HG02852 (cell line): ENCODE measurements around the gene HCRTR1.

Experiments used
- ATAC-seq: cut with Tn5 transposase; IDR thresholded peaks from one replicate; pipeline ENCODE4 v1.9.1; 2021; ENCODE audit warnings: mild to moderate bottlenecking, moderate library complexity; ENCODE audit not compliant: unreplicated experiment

HCRTR1 gene

GRCh38 chr1:31625561-31626222, 8.2 kb downstream of the HCRTR1 start:
- no peak for ATAC-seq

GRCh38 chr1:31626223-31627207, 9.0 kb downstream of the HCRTR1 start:
- no peak for ATAC-seq

GRCh38 chr1:31627301-31627929, 9.9 kb downstream of the HCRTR1 start:
- no peak for ATAC-seq

GRCh38 chr1:31627930-31628559, 10.6 kb downstream of the HCRTR1 start:
- ATAC-seq = no peak

- ATAC-seq = no peak
These were observed 11.6 kb downstream of the HCRTR1 start for GRCh38 chr1:31628931-31629556.

- ATAC-seq = no peak
These were observed 15.2 kb downstream of the HCRTR1 start for GRCh38 chr1:31632649-31633048.

- no peak for ATAC-seq
These were observed 15.6 kb downstream of the HCRTR1 start for GRCh38 chr1:31633117-31633516.

GRCh38 chr1:31637915-31638673, 20.6 kb downstream of the HCRTR1 start:
- ATAC-seq = no peak

- no peak for ATAC-seq
These were observed 22.1 kb downstream of the HCRTR1 start for GRCh38 chr1:31639543-31639942.

GRCh38 chr1:31640179-31640578, 22.7 kb downstream of the HCRTR1 start:
- no peak for ATAC-seq

- no peak for ATAC-seq
These were observed 23.5 kb downstream of the HCRTR1 start for GRCh38 chr1:31640964-31641363.

GRCh38 chr1:31642366-31642765, 24.9 kb downstream of the HCRTR1 start:
- no peak for ATAC-seq

GRCh38 chr1:31642897-31643296, 25.4 kb downstream of the HCRTR1 start:
- ATAC-seq = no peak

- no peak for ATAC-seq
These were observed 26.6 kb downstream of the HCRTR1 start for GRCh38 chr1:31643976-31644559.

- peak; percentile 90 for ATAC-seq
These were observed 27.2 kb downstream of the HCRTR1 start, which contains the start of gene PEF1 for GRCh38 chr1:31644560-31645273. TSS of gene PEF1 (minus strand) at chr1:31644876. CDS start at chr1:31644864, 12 bp downstream.

GRCh38 chr1:31645274-31645568, 27.7 kb downstream of the HCRTR1 start:
- ATAC-seq = no peak

GRCh38 chr1:31646259-31646960, 28.9 kb downstream of the HCRTR1 start:
- no peak for ATAC-seq

GRCh38 chr1:31647106-31647505, 29.6 kb downstream of the HCRTR1 start:
- ATAC-seq = no peak
